H9 (cell line): ENCODE data around the gene AMOT. TPM values are rescaled to one million over a fixed set of nuclear protein-coding genes. Genes with fewer than 3 reads are reported as not detected.

Experiments
- DNase-seq: peaks from one replicate; pipeline ENCODE4 v3.0.0-alpha.2; 2017
- H2AFZ ChIP-seq: one replicate; pipeline ENCODE4 v1.6.1; 2013; ENCODE audit warnings: mild to moderate bottlenecking, low read length, control low read depth, moderate library complexity
- H2AK5ac ChIP-seq: 2 replicates; pipeline ENCODE4 v1.6.1; 2013; ENCODE audit warnings: low read length, control low read depth, mixed read lengths; ENCODE audit not compliant: insufficient read length
- H2BK120ac ChIP-seq: one replicate; pipeline ENCODE4 v1.6.1; 2013; ENCODE audit warnings: low read depth, mild to moderate bottlenecking, low read length, control low read depth, inconsistent platforms; ENCODE audit not compliant: poor library complexity, severe bottlenecking
- H2BK12ac ChIP-seq: 2 replicates; pipeline ENCODE4 v1.6.1; 2013; ENCODE audit warnings: low read length, control low read depth, mixed read lengths, low read depth; ENCODE audit not compliant: insufficient read length
- H2BK15ac ChIP-seq: 2 replicates; pipeline ENCODE4 v1.6.1; 2013; ENCODE audit warnings: low read depth, low read length, control low read depth
- H2BK20ac ChIP-seq: one replicate; pipeline ENCODE4 v1.6.1; 2013; ENCODE audit warnings: low read depth, mild to moderate bottlenecking, low read length, control low read depth, inconsistent platforms; ENCODE audit not compliant: poor library complexity, severe bottlenecking
- H2BK5ac ChIP-seq: 2 replicates; pipeline ENCODE4 v1.6.1; 2013; ENCODE audit warnings: low read length, control low read depth, mixed read lengths; ENCODE audit not compliant: insufficient read length
- H3K14ac ChIP-seq: 2 replicates; pipeline ENCODE4 v1.6.1; 2013; ENCODE audit warnings: low read length, control low read depth; ENCODE audit not compliant: insufficient read depth
- H3K18ac ChIP-seq: 2 replicates; pipeline ENCODE4 v1.6.1; 2013; ENCODE audit warnings: low read depth, mild to moderate bottlenecking, mixed read lengths, low read length, control low read depth; ENCODE audit not compliant: insufficient read length
- H3K23ac ChIP-seq: 2 replicates; pipeline ENCODE4 v1.6.1; 2013; ENCODE audit warnings: low read length, control low read depth, mixed read lengths, low read depth; ENCODE audit not compliant: insufficient read length
- H3K23me2 ChIP-seq: 2 replicates; pipeline ENCODE4 v1.6.1; 2013; ENCODE audit warnings: low read depth, mild to moderate bottlenecking, mixed read lengths, low read length, control low read depth; ENCODE audit not compliant: insufficient read length, poor library complexity, severe bottlenecking
- H3K27ac ChIP-seq: 2 replicates; pipeline ENCODE4 v1.5.1; 2013; ENCODE audit warnings: low read length, control low read depth, mixed read lengths, low read depth; ENCODE audit not compliant: insufficient read length
- H3K27me3 ChIP-seq: 2 replicates; pipeline ENCODE4 v1.6.1; 2013; ENCODE audit warnings: low read length, control low read depth, inconsistent platforms; ENCODE audit not compliant: insufficient read depth
- H3K4ac ChIP-seq: 2 replicates; pipeline ENCODE4 v1.6.1; 2013; ENCODE audit warnings: low read depth, mild to moderate bottlenecking, control low read depth, inconsistent platforms, low read length, moderate library complexity
- H3K4me1 ChIP-seq: 2 replicates; pipeline ENCODE4 v1.6.1; 2013; ENCODE audit warnings: low read length, control low read depth, inconsistent platforms; ENCODE audit not compliant: insufficient read depth
- H3K4me2 ChIP-seq: 2 replicates; pipeline ENCODE4 v1.6.1; 2013; ENCODE audit warnings: low read length, control low read depth, mixed read lengths; ENCODE audit not compliant: insufficient read length, insufficient read depth
- H3K56ac ChIP-seq: 2 replicates; pipeline ENCODE4 v1.6.1; 2013; ENCODE audit warnings: low read depth, mild to moderate bottlenecking, mixed read lengths, low read length, control low read depth; ENCODE audit not compliant: insufficient read length
- H3K79me1 ChIP-seq: 2 replicates; pipeline ENCODE4 v1.6.1; 2013; ENCODE audit warnings: low read depth, mild to moderate bottlenecking, moderate library complexity, low read length, control low read depth, inconsistent platforms; ENCODE audit not compliant: insufficient read depth, poor library complexity, severe bottlenecking
- H3K79me2 ChIP-seq: 2 replicates; pipeline ENCODE4 v1.6.1; 2013; ENCODE audit warnings: low read length, control low read depth, inconsistent platforms; ENCODE audit not compliant: insufficient read depth
- H3K9ac ChIP-seq: 2 replicates; pipeline ENCODE4 v1.6.1; 2013; ENCODE audit warnings: low read length, control low read depth, mixed read lengths; ENCODE audit not compliant: insufficient read length; ENCODE audit errors: extremely low read depth
- H3K9me3 ChIP-seq: one replicate; pipeline ENCODE4 v1.6.1; 2013; ENCODE audit warnings: low read depth, low read length, inconsistent platforms; ENCODE audit not compliant: control insufficient read depth
- H3T11ph ChIP-seq: one replicate; pipeline ENCODE4 v1.6.1; 2013; ENCODE audit warnings: mild to moderate bottlenecking, low read length, control low read depth, inconsistent platforms
- H4K20me1 ChIP-seq: one replicate; pipeline ENCODE4 v1.6.1; 2013; ENCODE audit not compliant: control insufficient read depth, insufficient read length, insufficient read depth
- H4K5ac ChIP-seq: 2 replicates; pipeline ENCODE4 v1.6.1; 2013; ENCODE audit warnings: low read depth, mild to moderate bottlenecking, mixed read lengths, low read length, control low read depth; ENCODE audit not compliant: insufficient read length
- H4K8ac ChIP-seq: replicated peaks from 2 replicates; pipeline ENCODE4 v1.6.1; 2013; ENCODE audit warnings: low read length, control low read depth, mixed read lengths, low read depth; ENCODE audit not compliant: insufficient read length
- H4K91ac ChIP-seq: 2 replicates; pipeline ENCODE4 v1.6.1; 2013; ENCODE audit warnings: low read depth, mild to moderate bottlenecking, moderate library complexity, mixed read lengths, low read length, control low read depth; ENCODE audit not compliant: insufficient read length
- H3K27ac Mint-ChIP-seq, 3 experiments: 2 replicates in 2 of 3; 3 replicates in 1 of 3; pipeline ENCODE4 v1.8.0; 2020 to 2021; ENCODE audit warnings: mixed read lengths in 3 of 3, mild to moderate bottlenecking in 1 of 3, moderate library complexity in 1 of 3
- H3K27me3 Mint-ChIP-seq: 2 replicates; pipeline ENCODE4 v1.8.0; 2021; ENCODE audit warnings: low read depth, mild to moderate bottlenecking, moderate library complexity, mixed read lengths
- H3K36me3 Mint-ChIP-seq, 3 experiments: 2 replicates in 2 of 3; 3 replicates in 1 of 3; pipeline ENCODE4 v1.8.0; 2020 to 2021; ENCODE audit warnings: low read depth in 3 of 3, mixed read lengths in 3 of 3; ENCODE audit not compliant: insufficient read depth in 1 of 3
- H3K4me1 Mint-ChIP-seq, 2 experiments: 2 replicates each; pipeline ENCODE4 v1.8.0; 2020; ENCODE audit warnings: mixed read lengths in 2 of 2
- H3K4me3 Mint-ChIP-seq, 2 experiments: 2 replicates in 1 of 2; 3 replicates in 1 of 2; pipeline ENCODE4 v1.8.0; 2020 to 2021; ENCODE audit warnings: mild to moderate bottlenecking in 2 of 2, mixed read lengths in 2 of 2, moderate library complexity in 1 of 2
- H3K9me3 Mint-ChIP-seq, 2 experiments: 2 replicates in 1 of 2; 3 replicates in 1 of 2; pipeline ENCODE4 v1.8.0; 2020; ENCODE audit warnings: mild to moderate bottlenecking in 2 of 2, mixed read lengths in 2 of 2, moderate library complexity in 1 of 2
- WGBS: extraction: QIAGEN DNeasy Blood & Tissue Kit; methylation state at CpG from one replicate; pipeline ENCODE4 v1.1.7; 2013; ENCODE audit warnings: missing lambda C conversion rate, low lambda C conversion rate, mixed read lengths; ENCODE audit not compliant: insufficient read length; ENCODE audit errors: extremely low coverage; 5-methylcytosine and 5-hydroxymethylcytosine counted together
- total RNA-seq: library from RNA; stranded (reverse); gene quantifications from 2 replicates; pipeline ENCODE4 v1.2.1, GENCODE V29; 2021
- TF ChIP-seq, protein P1 (sequence below): fragments of 200-600 bp; sonication (generic); conservative IDR thresholded peaks from 3 replicates; pipeline ENCODE4 v1.8.0; 2021; ENCODE audit warnings: antibody characterized with exemption, mild to moderate bottlenecking

The AMOT gene
- total RNA-seq, 1 experiment from 2014 or later, result 17.6 TPM

DNA sequence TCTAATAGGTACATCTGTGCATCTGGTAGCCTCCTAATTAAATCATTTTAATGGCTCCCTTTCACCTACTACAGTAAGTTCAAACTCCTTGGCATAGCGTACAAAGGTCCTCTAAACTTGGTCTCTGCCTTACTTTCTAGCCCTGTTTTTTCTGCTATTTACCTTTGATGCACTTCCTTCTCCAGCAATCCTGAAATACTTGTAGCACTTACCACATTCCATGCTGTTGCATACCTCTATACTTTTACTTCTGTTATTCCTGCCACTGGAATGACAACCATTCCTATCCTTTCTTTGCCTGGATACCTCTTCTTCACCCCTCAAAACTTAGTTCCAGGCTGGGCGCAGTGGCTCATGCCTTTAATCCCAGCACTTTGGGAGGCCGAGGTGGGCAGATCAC, 104.3 kb downstream of the AMOT start:
- no peak overlapping the region for H3K4me2 ChIP-seq
- Mint-ChIP-seq H3K36me3 (peaks cover 0 to 4% (median 0%) of the 10 kb centered on the region in 3 experiments; a peak in 2 of 7 replicates), H3K4me1 (peaks cover 45 to 47% of the 10 kb centered on the region in 2 experiments), H3K4me3 (no peak overlapping the region), H3K9me3 (peaks cover 0 to 4% of the 10 kb centered on the region in 2 experiments; a peak in 1 of 5 replicates), H3K27ac (no peak overlapping the region), H3K27me3 (peaks cover 9% of the 10 kb centered on the region)
- WGBS, result no CpG with 5 or more reads among the region's 3 CpGs
- H3K4me1 ChIP-seq, result peaks cover 7% of the 10 kb centered on the region; the same call in 1 of the 2 replicates
- H3T11ph ChIP-seq, result no peak overlapping the region
- H2BK120ac ChIP-seq, result no peak overlapping the region
- no peak overlapping the region for H4K8ac ChIP-seq
- no peak overlapping the region for H2BK12ac ChIP-seq
- H3K27me3 ChIP-seq, result no peaks in the 10 kb centered on the region
- no peak overlapping the region for H3K23ac ChIP-seq
- no peak overlapping the region for H2AK5ac ChIP-seq
- TF ChIP-seq, protein P1, sequence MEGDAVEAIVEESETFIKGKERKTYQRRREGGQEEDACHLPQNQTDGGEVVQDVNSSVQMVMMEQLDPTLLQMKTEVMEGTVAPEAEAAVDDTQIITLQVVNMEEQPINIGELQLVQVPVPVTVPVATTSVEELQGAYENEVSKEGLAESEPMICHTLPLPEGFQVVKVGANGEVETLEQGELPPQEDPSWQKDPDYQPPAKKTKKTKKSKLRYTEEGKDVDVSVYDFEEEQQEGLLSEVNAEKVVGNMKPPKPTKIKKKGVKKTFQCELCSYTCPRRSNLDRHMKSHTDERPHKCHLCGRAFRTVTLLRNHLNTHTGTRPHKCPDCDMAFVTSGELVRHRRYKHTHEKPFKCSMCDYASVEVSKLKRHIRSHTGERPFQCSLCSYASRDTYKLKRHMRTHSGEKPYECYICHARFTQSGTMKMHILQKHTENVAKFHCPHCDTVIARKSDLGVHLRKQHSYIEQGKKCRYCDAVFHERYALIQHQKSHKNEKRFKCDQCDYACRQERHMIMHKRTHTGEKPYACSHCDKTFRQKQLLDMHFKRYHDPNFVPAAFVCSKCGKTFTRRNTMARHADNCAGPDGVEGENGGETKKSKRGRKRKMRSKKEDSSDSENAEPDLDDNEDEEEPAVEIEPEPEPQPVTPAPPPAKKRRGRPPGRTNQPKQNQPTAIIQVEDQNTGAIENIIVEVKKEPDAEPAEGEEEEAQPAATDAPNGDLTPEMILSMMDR, result no peak
- no peak overlapping the region for H3K14ac ChIP-seq
- H3K9me3 ChIP-seq, result no peaks in the 10 kb centered on the region
- no peak overlapping the region for H4K91ac ChIP-seq
- H3K23me2 ChIP-seq, result no peaks in the 10 kb centered on the region
- no peak overlapping the region for H4K5ac ChIP-seq
- H2BK15ac ChIP-seq, result no peak overlapping the region
- no peak overlapping the region for H2AFZ ChIP-seq
- no peak overlapping the region for H3K56ac ChIP-seq
- H2BK5ac ChIP-seq, result no peak overlapping the region
- no peak for DNase-seq
- H4K20me1 ChIP-seq, result no peaks in the 10 kb centered on the region
- H3K18ac ChIP-seq, result no peak overlapping the region
- no peak overlapping the region for H3K27ac ChIP-seq
- H3K79me1 ChIP-seq, result no peaks in the 10 kb centered on the region
- no peaks in the 10 kb centered on the region for H3K79me2 ChIP-seq
- H2BK20ac ChIP-seq, result no peak overlapping the region
- no peak overlapping the region for H3K4ac ChIP-seq
- no peak overlapping the region for H3K9ac ChIP-seq
